Epithelial cell of proximal tubule (primary cell): ENCODE data around the gene DNAJC5G. TPM values are rescaled to one million over a fixed set of nuclear protein-coding genes. Genes with fewer than 3 reads are reported as not detected.

Experiments
- DNase-seq: peaks from one replicate; pipeline ENCODE4 v3.0.0-alpha.2; 2011; ENCODE audit warnings: low read depth
- H3K4me3 ChIP-seq: 2 replicates; pipeline ENCODE4 v1.5.1; 2011; ENCODE audit warnings: low read depth, mild to moderate bottlenecking, low read length
- CTCF ChIP-seq: conservative IDR thresholded peaks from 2 replicates; pipeline ENCODE4 v1.5.1; 2012; ENCODE audit warnings: low read depth, mild to moderate bottlenecking, low read length
- total RNA-seq: library from RNA; depleted of rRNA; stranded (reverse); fragments of >200 nt; gene quantifications from 2 replicates; pipeline ENCODE4 v1.2.3, GENCODE V29; 2015

The DNAJC5G gene
- total RNA-seq, 1 donor from 2014 or later = not detected

GRCh38 chr2:27243391-27244130 is 31.7 kb upstream of the DNAJC5G start:
- no peak for TF ChIP-seq CTCF
- no peak for DNase-seq
- H3K4me3 ChIP-seq = no peak overlapping the region

GRCh38 chr2:27245116-27245515 is 30.1 kb upstream of the DNAJC5G start:
- H3K4me3 ChIP-seq = no peak overlapping the region
- TF ChIP-seq CTCF = no peak
- no peak for DNase-seq

GRCh38 chr2:27245626-27246025 is 29.6 kb upstream of the DNAJC5G start:
- H3K4me3 ChIP-seq = no peak overlapping the region
- TF ChIP-seq CTCF = no peak
- no peak for DNase-seq

- H3K4me3 ChIP-seq = no peak overlapping the region
- no peak for TF ChIP-seq CTCF
- no peak for DNase-seq
Measured at GRCh38 chr2:27247893-27248292, 27.3 kb upstream of the DNAJC5G start.

- no peak for DNase-seq
- no peak for TF ChIP-seq CTCF
- no peak overlapping the region for H3K4me3 ChIP-seq
Measured at GRCh38 chr2:27249159-27249890, 25.9 kb upstream of the DNAJC5G start.

- TF ChIP-seq CTCF = peak; percentile 87
- DNase-seq = no peak
- no peak overlapping the region for H3K4me3 ChIP-seq
Measured at GRCh38 chr2:27249891-27250651, 25.2 kb upstream of the DNAJC5G start.
